PC-9 (cell line): ENCODE results near the gene RREB1.

Experiments used
- EZH2 ChIP-seq: fragments of 200-600 bp; sonication (generic); IDR thresholded peaks from 2 replicates; pipeline ENCODE4 v1.8.0; 2017; ENCODE audit warnings: antibody characterized with exemption, low read depth
- TF ChIP-seq, protein P1 (sequence below): fragments of 200-600 bp; sonication (generic); conservative IDR thresholded peaks from 2 replicates; pipeline ENCODE4 v1.6.1; 2017; ENCODE audit warnings: mixed run types, antibody characterized with exemption, mild to moderate bottlenecking, moderate library complexity

DNA sequence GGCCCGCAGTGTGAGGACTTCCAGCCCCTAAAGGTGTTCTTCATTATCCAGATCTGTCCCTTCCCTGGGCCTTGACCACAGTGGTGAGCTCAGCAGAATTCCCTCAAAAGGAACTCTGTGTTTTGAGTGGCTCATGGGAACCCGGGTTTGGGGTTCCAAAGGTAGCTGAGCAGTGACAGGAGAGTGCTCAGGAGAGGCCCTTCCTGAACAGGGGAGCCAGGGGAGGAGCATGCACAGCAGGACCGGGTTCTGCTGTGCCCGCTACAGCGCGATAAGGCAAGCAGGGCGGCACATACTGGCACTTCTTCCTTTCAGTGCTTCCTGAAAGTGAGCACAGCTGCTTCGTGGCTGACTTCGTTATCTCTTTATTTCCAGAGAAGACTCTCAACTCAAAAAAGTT, 117.0 kb downstream of the RREB1 start:
- TF ChIP-seq, protein P1, sequence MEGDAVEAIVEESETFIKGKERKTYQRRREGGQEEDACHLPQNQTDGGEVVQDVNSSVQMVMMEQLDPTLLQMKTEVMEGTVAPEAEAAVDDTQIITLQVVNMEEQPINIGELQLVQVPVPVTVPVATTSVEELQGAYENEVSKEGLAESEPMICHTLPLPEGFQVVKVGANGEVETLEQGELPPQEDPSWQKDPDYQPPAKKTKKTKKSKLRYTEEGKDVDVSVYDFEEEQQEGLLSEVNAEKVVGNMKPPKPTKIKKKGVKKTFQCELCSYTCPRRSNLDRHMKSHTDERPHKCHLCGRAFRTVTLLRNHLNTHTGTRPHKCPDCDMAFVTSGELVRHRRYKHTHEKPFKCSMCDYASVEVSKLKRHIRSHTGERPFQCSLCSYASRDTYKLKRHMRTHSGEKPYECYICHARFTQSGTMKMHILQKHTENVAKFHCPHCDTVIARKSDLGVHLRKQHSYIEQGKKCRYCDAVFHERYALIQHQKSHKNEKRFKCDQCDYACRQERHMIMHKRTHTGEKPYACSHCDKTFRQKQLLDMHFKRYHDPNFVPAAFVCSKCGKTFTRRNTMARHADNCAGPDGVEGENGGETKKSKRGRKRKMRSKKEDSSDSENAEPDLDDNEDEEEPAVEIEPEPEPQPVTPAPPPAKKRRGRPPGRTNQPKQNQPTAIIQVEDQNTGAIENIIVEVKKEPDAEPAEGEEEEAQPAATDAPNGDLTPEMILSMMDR = no peak
- no peak for TF ChIP-seq EZH2
